Measurements from ENCODE around the gene ZMYND15. TPM values are rescaled to one million over a fixed set of nuclear protein-coding genes. Genes with fewer than 3 reads are reported as not detected.
"Not testable (repeated sequence)": the region's sequence is repeated elsewhere in the genome, so short reads cannot be mapped to it uniquely, and the experiment has no call there.

Gene ZMYND15, protein sequence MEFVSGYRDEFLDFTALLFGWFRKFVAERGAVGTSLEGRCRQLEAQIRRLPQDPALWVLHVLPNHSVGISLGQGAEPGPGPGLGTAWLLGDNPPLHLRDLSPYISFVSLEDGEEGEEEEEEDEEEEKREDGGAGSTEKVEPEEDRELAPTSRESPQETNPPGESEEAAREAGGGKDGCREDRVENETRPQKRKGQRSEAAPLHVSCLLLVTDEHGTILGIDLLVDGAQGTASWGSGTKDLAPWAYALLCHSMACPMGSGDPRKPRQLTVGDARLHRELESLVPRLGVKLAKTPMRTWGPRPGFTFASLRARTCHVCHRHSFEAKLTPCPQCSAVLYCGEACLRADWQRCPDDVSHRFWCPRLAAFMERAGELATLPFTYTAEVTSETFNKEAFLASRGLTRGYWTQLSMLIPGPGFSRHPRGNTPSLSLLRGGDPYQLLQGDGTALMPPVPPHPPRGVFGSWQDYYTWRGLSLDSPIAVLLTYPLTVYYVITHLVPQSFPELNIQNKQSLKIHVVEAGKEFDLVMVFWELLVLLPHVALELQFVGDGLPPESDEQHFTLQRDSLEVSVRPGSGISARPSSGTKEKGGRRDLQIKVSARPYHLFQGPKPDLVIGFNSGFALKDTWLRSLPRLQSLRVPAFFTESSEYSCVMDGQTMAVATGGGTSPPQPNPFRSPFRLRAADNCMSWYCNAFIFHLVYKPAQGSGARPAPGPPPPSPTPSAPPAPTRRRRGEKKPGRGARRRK
- 0.09 TPM in 1 of 2 replicates, not detected in the other for total RNA-seq

DNA sequence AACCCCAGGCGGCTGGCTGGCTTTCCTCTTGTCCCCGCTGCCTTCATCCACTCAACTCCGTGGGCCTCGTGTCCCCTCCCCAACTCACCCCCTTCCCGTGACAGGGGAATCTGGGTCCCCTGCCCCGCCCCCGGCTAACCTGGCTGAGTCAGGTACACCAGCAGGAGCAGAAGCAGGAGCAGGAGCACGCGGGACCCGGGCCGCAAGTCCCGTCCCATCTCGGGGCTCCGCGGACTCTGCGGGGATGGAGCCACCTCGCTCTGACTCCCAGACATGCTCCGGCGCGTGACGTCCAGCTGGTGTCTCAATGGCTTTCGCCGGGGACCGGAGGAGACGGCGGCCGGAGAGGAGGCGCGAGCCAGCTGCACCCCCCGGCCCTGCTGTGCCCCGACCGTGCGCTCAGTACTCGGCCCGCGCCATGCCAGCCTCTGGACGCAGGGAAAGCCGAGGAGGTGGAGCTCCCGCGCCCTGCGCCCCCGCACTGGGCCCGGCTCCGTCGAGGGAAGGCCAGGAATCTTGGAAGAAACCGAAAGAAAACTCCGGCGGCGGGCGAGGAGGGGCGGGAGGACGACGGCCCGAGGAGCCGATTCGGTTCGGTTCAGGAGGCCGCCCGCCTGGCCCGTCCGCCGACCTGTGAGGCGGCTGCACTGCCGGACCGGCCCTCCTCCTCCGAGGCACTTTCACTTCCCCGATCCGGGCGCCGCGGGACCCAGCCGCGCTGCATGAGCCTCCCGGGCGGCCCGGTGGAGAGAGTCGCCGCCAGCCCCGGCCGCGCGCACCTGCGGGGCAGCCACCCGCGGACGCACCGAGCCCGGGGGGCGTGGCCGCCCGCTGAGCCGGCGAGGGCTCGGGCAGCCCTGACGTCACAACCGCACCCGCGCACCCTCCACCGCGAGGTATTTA, at the start of gene ZMYND15, which contains the start of gene CXCL16:
TSS of gene ZMYND15 (plus strand) at position 712 of the 903 bp plus-strand sequence. CDS start 716 bp downstream, outside the sequence.
TSS of gene CXCL16 (minus strand) at position 807 of the 903 bp plus-strand sequence. CDS start at position 218, 589 bp downstream.
- Mint-ChIP-seq H3K27ac (peak within 1 kb of the TSS; percentile 23), H3K4me1 (ENCODE audit: low read depth) (peaks cover 21% of the 10 kb centered on the region), H3K27me3 (ENCODE audit: low read depth) (peaks cover 34% of the 10 kb centered on the region), H3K4me3 (ENCODE audit: low read depth) (peak within 1 kb of the TSS; percentile 83), H3K9me3 (no peaks in the 10 kb centered on the region), H3K36me3 (ENCODE audit: low read depth) (peaks cover 3% of the 10 kb centered on the region)
- peak; percentile 40 for DNase-seq (ENCODE audit: low spot score)
- intact Hi-C loops (cut with micrococcal nuclease), result no loop called here

DNA sequence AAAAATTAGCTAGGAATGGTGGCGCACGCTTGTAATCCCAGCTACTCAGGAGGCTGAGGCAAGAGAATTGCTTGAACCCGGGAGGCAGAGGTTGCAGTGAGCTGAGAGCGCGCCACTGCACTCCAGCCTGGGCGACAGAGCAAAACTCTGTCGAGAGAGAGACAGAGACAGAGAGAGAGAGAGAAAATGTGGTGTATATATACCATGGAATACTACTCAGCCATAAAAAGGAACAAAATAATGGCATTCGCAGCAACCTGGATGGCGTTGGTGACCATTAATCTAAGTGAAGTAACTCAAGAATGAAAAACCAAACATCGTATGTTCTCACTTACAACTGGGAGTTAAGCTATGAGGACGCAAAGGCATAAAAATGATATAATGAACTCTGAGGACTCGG, 49.8 kb upstream of the ZMYND15 start:
- H3K4me3 Mint-ChIP-seq (ENCODE audit: low read depth); DNase-seq (ENCODE audit: low spot score); intact Hi-C loops (cut with micrococcal nuclease); H3K27me3 Mint-ChIP-seq (ENCODE audit: low read depth); H3K27ac Mint-ChIP-seq; H3K9me3 Mint-ChIP-seq; H3K4me1 Mint-ChIP-seq (ENCODE audit: low read depth): not testable (repeated sequence)
- H3K36me3 Mint-ChIP-seq (ENCODE audit: low read depth), result peaks cover 77% of the 10 kb centered on the region

DNA sequence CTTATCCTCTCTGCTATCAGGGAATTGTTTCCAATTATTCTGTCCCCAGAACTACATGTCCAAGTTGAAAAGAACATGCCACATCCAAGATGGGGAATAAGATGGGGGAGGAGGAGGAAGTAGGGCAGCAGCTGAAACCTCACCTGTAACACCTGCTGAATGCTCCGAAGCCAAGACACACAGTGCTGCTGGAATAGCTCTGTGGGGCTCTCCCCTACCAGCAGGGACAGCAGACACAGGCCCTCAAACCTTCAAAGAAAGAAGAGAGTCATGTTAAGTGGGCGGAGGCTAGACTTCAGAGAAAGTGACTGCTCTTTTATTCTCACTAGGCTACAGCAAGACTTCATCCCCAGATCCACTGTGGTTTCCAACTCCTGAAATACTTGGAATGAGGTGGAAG, 48.9 kb upstream of the ZMYND15 start:
- no peaks in the 10 kb centered on the region for H3K27me3 Mint-ChIP-seq (ENCODE audit: low read depth)
- intact Hi-C loops (cut with micrococcal nuclease), result no loop called here

DNA sequence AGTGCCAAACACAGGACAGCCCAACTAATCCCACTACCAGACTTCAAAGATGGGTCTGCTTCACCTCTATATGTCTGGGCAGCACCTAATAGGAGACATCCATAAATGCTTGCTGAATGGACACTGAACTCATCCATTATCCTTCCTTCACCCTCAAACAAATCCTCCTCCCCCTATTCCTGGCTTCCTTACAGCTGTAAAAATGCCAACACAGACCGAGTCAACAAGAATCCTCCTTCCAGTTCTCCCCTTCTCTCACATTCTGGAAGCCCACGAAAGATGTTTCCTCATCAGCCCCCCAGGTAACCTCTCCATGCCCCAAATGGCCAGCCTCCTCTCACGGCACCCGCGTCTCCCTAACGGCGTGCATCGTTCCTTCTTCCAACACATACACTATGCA, 47.9 kb upstream of the ZMYND15 start:
- Mint-ChIP-seq H3K27ac (no peak overlapping the region), H3K27me3 (ENCODE audit: low read depth) (no peaks in the 10 kb centered on the region), H3K4me1 (ENCODE audit: low read depth) (peaks cover 20% of the 10 kb centered on the region), H3K4me3 (ENCODE audit: low read depth) (no peak overlapping the region), H3K9me3 (no peaks in the 10 kb centered on the region), H3K36me3 (ENCODE audit: low read depth) (peaks cover 78% of the 10 kb centered on the region)
- no peak for DNase-seq (ENCODE audit: low spot score)
- intact Hi-C loops (cut with micrococcal nuclease), result no loop called here

More for the DNA sequence above, 48.9 kb upstream of the ZMYND15 start:
- no peak overlapping the region for H3K4me3 Mint-ChIP-seq (ENCODE audit: low read depth)
- peaks cover 73% of the 10 kb centered on the region for H3K36me3 Mint-ChIP-seq (ENCODE audit: low read depth)
- DNase-seq (ENCODE audit: low spot score), result no peak
- peaks cover 11% of the 10 kb centered on the region for H3K4me1 Mint-ChIP-seq (ENCODE audit: low read depth)
- H3K9me3 Mint-ChIP-seq, result no peaks in the 10 kb centered on the region
- no peak overlapping the region for H3K27ac Mint-ChIP-seq

DNA sequence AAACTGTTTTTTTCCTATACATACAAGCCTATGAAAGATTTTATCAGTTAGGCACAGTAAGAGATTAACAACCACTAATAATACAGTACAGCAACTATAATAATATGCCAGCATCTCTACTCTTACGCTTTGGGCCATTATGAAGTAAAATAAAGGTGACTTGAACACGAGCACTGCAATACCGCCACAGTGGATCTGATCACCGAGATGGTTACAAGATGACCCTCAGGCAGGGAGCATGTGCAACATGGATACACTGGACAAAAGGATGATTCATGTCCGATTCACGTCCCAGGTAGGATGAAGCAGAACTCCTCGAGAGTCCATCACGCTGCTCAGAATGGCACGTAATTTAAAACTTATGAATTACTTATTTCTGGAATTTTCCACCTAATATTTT, 46.2 kb upstream of the ZMYND15 start:
- no peak overlapping the region for H3K27ac Mint-ChIP-seq
- no peaks in the 10 kb centered on the region for H3K27me3 Mint-ChIP-seq (ENCODE audit: low read depth)
- H3K9me3 Mint-ChIP-seq, result no peaks in the 10 kb centered on the region
- intact Hi-C loops (cut with micrococcal nuclease), result no loop called here
- H3K36me3 Mint-ChIP-seq (ENCODE audit: low read depth), result peaks cover 74% of the 10 kb centered on the region
- H3K4me3 Mint-ChIP-seq (ENCODE audit: low read depth), result no peak overlapping the region
- DNase-seq (ENCODE audit: low spot score), result no peak
- peaks cover 25% of the 10 kb centered on the region for H3K4me1 Mint-ChIP-seq (ENCODE audit: low read depth)

DNA sequence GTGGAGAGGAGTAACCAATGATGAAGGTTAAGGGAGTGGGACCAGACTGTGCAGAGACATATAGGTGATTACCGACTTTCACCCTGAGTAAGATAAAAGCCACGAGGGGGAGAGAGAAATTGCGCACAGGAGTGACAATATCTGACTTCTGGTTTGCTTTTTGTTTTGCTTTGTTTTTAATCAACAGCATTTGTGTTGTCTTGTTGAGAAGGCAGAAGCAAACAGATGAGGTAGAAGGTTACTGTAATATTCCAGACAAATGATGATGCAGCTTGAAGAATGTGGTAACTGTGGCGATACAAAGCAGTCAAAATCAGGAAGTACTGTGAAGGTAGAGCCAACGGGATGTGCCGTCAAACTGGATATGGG, 43.2 kb upstream of the ZMYND15 start:
- peak overlapping the region; percentile 80 for H3K27ac Mint-ChIP-seq
- DNase-seq (ENCODE audit: low spot score), result no peak
- H3K9me3 Mint-ChIP-seq, result no peaks in the 10 kb centered on the region
- peak overlapping the region; percentile 24 for H3K4me3 Mint-ChIP-seq (ENCODE audit: low read depth)
- intact Hi-C loops (cut with micrococcal nuclease), result no loop called here
- H3K36me3 Mint-ChIP-seq (ENCODE audit: low read depth), result peaks cover 45% of the 10 kb centered on the region
- peaks cover 19% of the 10 kb centered on the region for H3K4me1 Mint-ChIP-seq (ENCODE audit: low read depth)
- H3K27me3 Mint-ChIP-seq (ENCODE audit: low read depth), result no peaks in the 10 kb centered on the region

DNA sequence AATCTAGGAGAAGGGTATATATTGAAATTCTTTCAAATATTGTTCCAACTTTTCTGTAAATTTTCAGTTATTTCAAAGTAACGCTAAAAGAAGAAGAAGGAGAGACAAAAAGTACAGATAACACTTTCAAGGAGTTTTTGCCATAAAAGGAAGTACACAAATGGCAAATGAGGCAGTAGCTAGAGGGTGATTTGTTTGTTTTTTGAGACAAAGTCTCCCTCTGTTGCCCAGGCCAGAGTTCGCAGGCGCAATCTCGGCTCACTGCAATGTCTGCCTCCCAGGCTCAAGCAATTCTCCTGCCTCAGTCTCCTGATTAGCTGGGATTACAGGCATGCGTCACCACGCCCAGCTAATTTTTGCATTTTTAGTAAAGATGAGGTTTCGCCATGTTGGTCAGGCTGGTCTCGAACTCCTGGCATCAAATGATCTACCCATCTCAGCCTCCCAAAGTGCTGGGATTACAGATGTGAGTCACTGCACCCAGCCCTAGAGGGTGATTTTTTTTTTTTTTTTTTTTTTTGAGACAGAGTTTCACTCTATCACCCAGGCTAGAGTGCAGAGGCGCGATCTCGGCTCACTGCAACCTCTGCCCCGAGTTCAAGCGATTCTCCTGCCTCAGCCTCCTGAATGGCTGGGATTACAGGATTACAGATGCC, 40.1 kb upstream of the ZMYND15 start:
- DNase-seq (ENCODE audit: low spot score); H3K9me3 Mint-ChIP-seq; H3K27ac Mint-ChIP-seq; H3K27me3 Mint-ChIP-seq (ENCODE audit: low read depth); H3K4me3 Mint-ChIP-seq (ENCODE audit: low read depth): not testable (repeated sequence)
- peaks cover 35% of the 10 kb centered on the region for H3K36me3 Mint-ChIP-seq (ENCODE audit: low read depth)
- intact Hi-C loops (cut with micrococcal nuclease), result loop anchor here (5.0 to 10.0 kb wide), 3 partner anchors 42 to 205 kb away; partner anchors contain the start of genes CHRNE and GGT6
- peaks cover 34% of the 10 kb centered on the region for H3K4me1 Mint-ChIP-seq (ENCODE audit: low read depth)

DNA sequence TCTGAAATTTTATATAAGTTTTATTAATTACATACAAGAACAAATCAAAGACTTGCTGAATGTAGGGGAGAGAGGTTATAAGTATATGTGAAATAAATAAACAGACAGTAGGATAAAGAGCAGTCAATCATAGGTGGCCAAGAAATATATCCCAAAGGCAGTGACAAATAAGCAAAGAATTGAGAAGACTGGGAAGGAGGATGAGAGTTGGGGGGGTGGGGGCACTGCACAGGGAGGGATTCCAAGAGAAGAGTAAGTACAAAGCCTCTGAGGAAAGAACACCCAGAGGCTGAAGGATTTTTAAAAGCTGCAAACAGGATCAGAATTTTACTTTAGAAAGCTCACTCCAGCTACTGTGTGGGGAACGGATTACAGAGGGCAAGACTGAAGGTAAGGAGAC, 38.5 kb upstream of the ZMYND15 start:
- H3K27me3 Mint-ChIP-seq (ENCODE audit: low read depth), result no peaks in the 10 kb centered on the region
- H3K9me3 Mint-ChIP-seq, result no peaks in the 10 kb centered on the region
- peaks cover 30% of the 10 kb centered on the region for H3K36me3 Mint-ChIP-seq (ENCODE audit: low read depth)
- intact Hi-C loops (cut with micrococcal nuclease), result loop anchor here (5.0 to 10.0 kb wide), 3 partner anchors 44 to 204 kb away; partner anchors contain the start of genes CHRNE and GGT6
- peaks cover 40% of the 10 kb centered on the region for H3K4me1 Mint-ChIP-seq (ENCODE audit: low read depth)
- no peak overlapping the region for H3K27ac Mint-ChIP-seq
- H3K4me3 Mint-ChIP-seq (ENCODE audit: low read depth), result no peak overlapping the region
- no peak for DNase-seq (ENCODE audit: low spot score)

DNA sequence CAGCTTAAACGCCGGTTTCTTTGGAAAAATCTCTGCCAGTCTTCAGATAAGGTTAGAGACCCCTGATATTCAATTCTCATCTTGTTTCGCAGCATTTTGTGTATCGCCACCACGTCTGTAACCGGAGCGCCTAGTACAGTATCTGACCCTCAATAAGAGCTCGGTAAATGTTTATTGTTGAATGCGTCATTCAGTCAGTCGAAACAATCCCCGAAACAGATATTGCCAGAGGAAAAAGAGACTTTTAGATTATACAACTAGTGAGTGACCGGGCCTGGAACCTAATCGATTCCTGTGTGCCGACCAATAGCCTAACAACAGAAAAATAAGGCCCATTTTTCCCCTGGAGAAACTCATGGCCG, 36.3 kb upstream of the ZMYND15 start:
- H3K27me3 Mint-ChIP-seq (ENCODE audit: low read depth), result no peaks in the 10 kb centered on the region
- H3K4me1 Mint-ChIP-seq (ENCODE audit: low read depth), result peaks cover 36% of the 10 kb centered on the region
- intact Hi-C loops (cut with micrococcal nuclease), result loop anchor here (5.0 to 10.0 kb wide), 3 partner anchors 46 to 201 kb away; partner anchors contain the start of genes CHRNE and GGT6
- H3K4me3 Mint-ChIP-seq (ENCODE audit: low read depth), result peak overlapping the region; percentile 84
- no peaks in the 10 kb centered on the region for H3K9me3 Mint-ChIP-seq
- H3K36me3 Mint-ChIP-seq (ENCODE audit: low read depth), result peaks cover 14% of the 10 kb centered on the region
- DNase-seq (ENCODE audit: low spot score), result no peak
- peak overlapping the region; percentile 91 for H3K27ac Mint-ChIP-seq

DNA sequence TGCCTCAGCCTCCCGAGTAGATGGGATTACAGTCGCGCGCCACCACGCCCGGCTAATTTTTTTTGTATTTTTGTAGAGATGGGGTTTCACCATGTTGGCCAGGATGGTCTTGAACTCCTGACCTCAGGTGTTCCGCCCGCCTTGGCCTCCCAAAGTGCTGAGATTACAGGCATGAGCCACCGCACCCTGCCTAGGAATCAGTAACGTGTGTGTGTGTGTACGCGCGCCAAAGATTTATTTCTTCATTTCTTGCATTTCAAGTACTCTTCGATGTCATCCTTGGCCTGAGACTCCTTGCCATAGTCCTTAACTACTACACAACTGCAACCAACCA, 35.1 kb upstream of the ZMYND15 start:
- H3K4me1 Mint-ChIP-seq (ENCODE audit: low read depth), result peaks cover 38% of the 10 kb centered on the region
- not testable (repeated sequence) for DNase-seq (ENCODE audit: low spot score); H3K9me3 Mint-ChIP-seq; H3K27me3 Mint-ChIP-seq (ENCODE audit: low read depth)
- H3K36me3 Mint-ChIP-seq (ENCODE audit: low read depth), result peaks cover 14% of the 10 kb centered on the region
- H3K27ac Mint-ChIP-seq, result peak overlapping the region; percentile 91
- peak overlapping the region; percentile 84 for H3K4me3 Mint-ChIP-seq (ENCODE audit: low read depth)
- intact Hi-C loops (cut with micrococcal nuclease), result loop anchor here (5.0 to 10.0 kb wide), 3 partner anchors 47 to 200 kb away; partner anchors contain the start of genes CHRNE and GGT6

DNA sequence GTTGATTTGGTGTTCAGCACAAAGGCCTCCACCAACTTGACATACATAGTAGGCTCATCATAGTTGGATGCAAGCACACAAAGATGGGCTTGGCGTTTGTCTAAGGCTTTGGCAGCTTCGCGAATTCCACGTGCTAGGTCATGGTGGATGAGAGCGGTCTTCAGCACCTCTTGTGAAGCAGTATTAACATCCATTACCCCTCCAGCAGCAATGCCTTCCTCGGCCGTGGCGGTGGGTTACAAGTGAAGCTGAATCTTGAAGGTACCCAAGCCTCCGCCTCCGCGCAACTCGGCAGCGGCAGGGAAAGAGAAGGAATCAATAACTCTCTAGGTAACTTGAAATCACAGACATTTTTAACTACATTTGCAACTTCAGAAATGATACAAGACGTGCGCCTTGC, 34.6 kb upstream of the ZMYND15 start:
- Mint-ChIP-seq H3K4me1 (ENCODE audit: low read depth) (peaks cover 41% of the 10 kb centered on the region), H3K27ac (peak overlapping the region; percentile 91), H3K27me3 (ENCODE audit: low read depth) (no peaks in the 10 kb centered on the region), H3K9me3 (no peaks in the 10 kb centered on the region), H3K4me3 (ENCODE audit: low read depth) (peak overlapping the region; percentile 84), H3K36me3 (ENCODE audit: low read depth) (peaks cover 14% of the 10 kb centered on the region)
- intact Hi-C loops (cut with micrococcal nuclease), result loop anchor here (5.0 to 10.0 kb wide), 3 partner anchors 48 to 200 kb away; partner anchors contain the start of genes CHRNE and GGT6
- DNase-seq (ENCODE audit: low spot score), result no peak

DNA sequence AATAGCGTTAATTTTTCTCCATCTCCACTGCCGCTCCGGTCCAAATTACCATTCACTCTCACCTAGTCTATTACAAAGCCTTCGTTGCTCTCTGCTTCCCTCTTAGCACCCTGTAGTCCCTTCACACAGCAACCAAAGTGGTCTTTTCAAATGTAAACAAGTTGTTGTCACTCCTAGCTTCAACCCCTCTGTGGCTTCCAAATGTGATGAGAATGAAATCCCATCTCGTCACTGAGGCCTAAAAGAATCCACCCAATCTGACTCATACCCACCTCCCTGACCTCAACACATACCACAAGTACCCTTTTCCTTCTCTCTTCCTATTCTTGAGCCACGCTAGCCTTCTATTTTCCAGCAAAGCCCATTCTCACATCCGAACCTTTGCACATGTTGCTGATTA, 33.5 kb upstream of the ZMYND15 start:
- no peaks in the 10 kb centered on the region for H3K27me3 Mint-ChIP-seq (ENCODE audit: low read depth)
- peaks cover 40% of the 10 kb centered on the region for H3K4me1 Mint-ChIP-seq (ENCODE audit: low read depth)
- no peak for DNase-seq (ENCODE audit: low spot score)
- peak overlapping the region; percentile 67 for H3K27ac Mint-ChIP-seq
- H3K9me3 Mint-ChIP-seq, result no peaks in the 10 kb centered on the region
- intact Hi-C loops (cut with micrococcal nuclease), result loop anchor here (10.0 kb wide), 2 partner anchors 141 to 199 kb away; partner anchors contain the start of genes CHRNE and GGT6
- H3K4me3 Mint-ChIP-seq (ENCODE audit: low read depth), result peak overlapping the region; percentile 59
- H3K36me3 Mint-ChIP-seq (ENCODE audit: low read depth), result peaks cover 15% of the 10 kb centered on the region

Data from activated T-helper 2 cell treated with anti-CD3 and anti-CD28 coated beads, Interferon-gamma antibody, Interleukin-2, Interleukin-4, amounts not matched to agents 10 μg/mL and 5 μg/mL and 100 μg/mL, durations not matched to agents 14 hours and 24 hours and 36 hours (primary cell).